GM19351 (cell line): ENCODE results near the gene MYO18B.

ENCODE experiments used
- ATAC-seq: cut with Tn5 transposase; IDR thresholded peaks from one replicate; pipeline ENCODE4 v1.9.1; 2021; ENCODE audit warnings: mild to moderate bottlenecking, moderate library complexity; ENCODE audit not compliant: unreplicated experiment

MYO18B gene

GRCh38 chr22:25843660-25844405 lies 101.8 kb downstream of the MYO18B start:
- ATAC-seq: no peak

GRCh38 chr22:25844601-25845000 lies 102.6 kb downstream of the MYO18B start:
- no peak for ATAC-seq

GRCh38 chr22:25845985-25846745 lies 104.2 kb downstream of the MYO18B start:
- ATAC-seq: no peak

- no peak for ATAC-seq
These were observed 105.5 kb downstream of the MYO18B start for GRCh38 chr22:25847451-25847850.

- ATAC-seq: no peak
These were observed 107.0 kb downstream of the MYO18B start for GRCh38 chr22:25848954-25849353.

- ATAC-seq: no peak
These were observed 107.5 kb downstream of the MYO18B start for GRCh38 chr22:25849522-25849921.

GRCh38 chr22:25852223-25852622 lies 110.2 kb downstream of the MYO18B start:
- ATAC-seq: no peak

- ATAC-seq: no peak
These were observed 111.1 kb downstream of the MYO18B start for GRCh38 chr22:25853078-25853477.

GRCh38 chr22:25853501-25854284 lies 111.7 kb downstream of the MYO18B start:
- ATAC-seq: no peak

GRCh38 chr22:25869771-25870170 lies 127.8 kb downstream of the MYO18B start:
- ATAC-seq: no peak

- no peak for ATAC-seq
These were observed 132.3 kb downstream of the MYO18B start for GRCh38 chr22:25874327-25874726.

GRCh38 chr22:25875461-25875860 lies 133.5 kb downstream of the MYO18B start:
- ATAC-seq: no peak

- no peak for ATAC-seq
These were observed 134.9 kb downstream of the MYO18B start for GRCh38 chr22:25876871-25877270.

- no peak for ATAC-seq
These were observed 136.9 kb downstream of the MYO18B start for GRCh38 chr22:25878933-25879332.

GRCh38 chr22:25880524-25880923 lies 138.5 kb downstream of the MYO18B start:
- no peak for ATAC-seq

GRCh38 chr22:25881210-25881755 lies 139.3 kb downstream of the MYO18B start:
- no peak for ATAC-seq

- no peak for ATAC-seq
These were observed 140.4 kb downstream of the MYO18B start for GRCh38 chr22:25882360-25882759.

GRCh38 chr22:25883482-25884033 lies 141.6 kb downstream of the MYO18B start:
- ATAC-seq: no peak

- no peak for ATAC-seq
These were observed 142.1 kb downstream of the MYO18B start for GRCh38 chr22:25884121-25884520.

- ATAC-seq: no peak
These were observed 146.5 kb downstream of the MYO18B start for GRCh38 chr22:25888399-25889054.
